Keratinocyte (primary cell): Measurements from ENCODE around the gene C1orf52.

Experiments used
- CTCF ChIP-seq, 3 experiments: IDR thresholded peaks in 1 of 3; conservative IDR thresholded peaks in 1 of 3; optimal IDR thresholded peaks in 1 of 3; 2 replicates in 2 of 3; 3 replicates in 1 of 3; pipeline versions ENCODE3 to v1.5.1; 2011; ENCODE audit warnings: low read length in 3 of 3, mild to moderate bottlenecking in 3 of 3, moderate library complexity in 2 of 3, control low read depth in 1 of 3, inconsistent platforms in 1 of 3; ENCODE audit not compliant: insufficient read depth in 2 of 3; ENCODE audit errors: extremely low read depth in 1 of 3
- EZH2 ChIP-seq: IDR thresholded peaks from one replicate; pipeline ENCODE4 v1.6.1; 2012; ENCODE audit warnings: inconsistent platforms, mild to moderate bottlenecking, low read length, moderate library complexity

DNA sequence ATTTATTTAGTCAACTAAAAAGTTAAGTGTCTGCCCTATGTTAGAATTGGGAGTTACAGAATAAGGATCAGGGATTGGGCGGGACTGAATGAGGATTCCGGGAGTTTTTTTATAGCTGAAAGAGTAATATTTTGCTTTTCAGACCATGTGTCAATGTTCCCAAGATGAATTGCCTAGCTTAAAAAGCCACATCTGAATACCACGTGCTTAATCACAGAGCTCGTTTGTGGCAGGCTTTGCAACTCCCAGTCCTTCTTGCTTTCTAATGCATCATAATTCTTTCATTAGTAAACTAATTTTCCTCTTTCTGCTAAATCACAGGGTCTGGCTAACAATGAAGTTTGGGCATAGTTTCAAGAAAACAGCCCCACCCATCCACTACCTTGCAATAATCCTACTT is 21.2 kb upstream of the C1orf52 start:
- TF ChIP-seq CTCF (optimal IDR thresholded peaks at IDR 0.05 in 1 of 3, IDR thresholded peaks at IDR 0.05 in 1 of 3, conservative IDR thresholded peaks at IDR 0.05 in 1 of 3; ENCODE audit: extremely low read depth in 1 of 3, insufficient read depth in 2 of 3, low read length in 3 of 3) (no peak), EZH2 (no peak)
